Measurements from ENCODE around the gene ADAMTS17.

ADAMTS17 gene

DNA sequence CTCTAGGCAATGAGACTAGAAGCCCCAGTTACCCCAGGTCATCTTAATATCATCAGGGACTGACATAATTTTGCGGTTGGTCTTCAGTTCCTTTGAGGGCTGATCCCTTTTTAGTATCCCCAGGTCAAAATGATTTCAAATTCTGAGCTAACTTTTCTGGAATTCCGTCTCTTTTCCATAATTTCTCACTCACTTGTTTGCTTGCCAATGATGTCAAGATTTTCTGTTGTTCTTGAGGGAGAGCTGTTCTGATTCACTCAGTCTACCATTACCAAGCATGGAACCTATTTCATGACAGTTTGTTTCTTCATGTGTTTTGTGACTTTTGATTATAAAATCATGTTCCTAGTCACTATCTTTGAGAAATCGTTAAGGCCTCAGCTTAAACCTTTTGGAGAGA, 418.1 kb downstream of the ADAMTS17 start:
- DNase-seq: no peak

Measured in NCI-H1417 (cell line).